GM21447 (cell line): ENCODE results near the gene GIGYF2.

ENCODE experiments used
- ATAC-seq: cut with Tn5 transposase; IDR thresholded peaks from one replicate; pipeline ENCODE4 v1.9.1; 2021; ENCODE audit not compliant: unreplicated experiment

GIGYF2 gene

DNA sequence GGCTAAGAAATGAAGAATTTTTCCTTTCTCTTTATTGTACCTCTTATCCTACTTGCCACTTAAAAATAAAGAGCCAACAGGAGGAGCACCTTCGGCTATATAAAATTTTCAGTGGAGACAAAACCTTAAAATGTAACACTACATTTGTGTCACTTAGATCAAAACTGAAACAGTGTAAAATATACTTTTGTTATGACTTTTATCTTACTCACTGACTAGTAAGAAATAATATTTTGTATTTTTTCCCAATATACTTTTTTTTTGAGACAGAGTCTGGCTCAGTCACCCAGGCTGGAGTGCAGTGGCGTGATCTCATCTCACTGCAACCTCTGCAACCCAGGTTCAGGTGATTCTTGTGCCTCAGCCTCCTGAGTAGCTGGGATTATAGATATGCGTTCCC is 50.9 kb downstream of the GIGYF2 start:
- no peak for ATAC-seq

DNA sequence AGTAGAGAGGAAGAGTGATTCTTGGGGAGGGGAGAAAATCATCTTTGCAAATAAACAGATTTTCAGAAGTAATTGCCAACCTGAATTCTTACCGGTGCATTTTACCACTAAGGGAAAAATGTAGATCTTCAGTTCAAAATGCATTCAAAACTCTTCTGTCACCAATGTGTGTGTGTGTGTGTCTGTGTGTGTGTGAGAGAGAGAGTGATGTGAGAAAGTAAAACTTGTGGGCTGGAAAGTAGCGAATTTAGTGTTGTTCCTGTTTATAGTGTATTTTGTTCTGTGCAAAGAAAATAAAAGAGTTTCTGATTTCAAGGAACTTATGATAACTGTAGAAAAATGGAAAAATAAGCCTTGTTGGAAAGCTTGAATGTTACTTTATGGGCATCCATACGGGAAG is 52.2 kb downstream of the GIGYF2 start:
- no peak for ATAC-seq

DNA sequence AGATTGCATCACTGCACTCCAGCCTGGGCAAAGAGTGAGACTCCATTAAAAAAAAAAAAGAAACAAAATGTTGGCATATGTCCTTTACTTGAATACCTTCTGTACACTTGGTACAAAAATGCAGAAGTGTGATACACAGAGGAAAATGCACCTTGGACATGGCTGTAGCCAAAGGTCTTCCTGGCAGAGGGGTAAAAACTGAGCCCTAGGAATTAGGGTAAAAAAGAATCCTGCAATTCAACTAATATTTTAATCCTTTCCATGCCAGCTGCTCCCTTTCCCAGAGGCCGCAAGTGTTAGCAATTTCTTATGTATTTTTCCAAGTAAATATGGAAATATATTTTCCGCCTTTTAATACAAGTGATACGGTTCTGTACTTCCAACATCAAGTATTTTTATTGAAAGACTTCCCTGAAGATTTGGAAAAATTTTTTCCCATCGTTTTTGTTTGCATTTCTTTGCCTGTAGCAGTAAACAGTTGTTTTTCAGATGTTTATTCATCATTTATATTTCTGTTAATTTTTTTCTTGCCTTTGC is 53.1 kb downstream of the GIGYF2 start:
- ATAC-seq: no peak

DNA sequence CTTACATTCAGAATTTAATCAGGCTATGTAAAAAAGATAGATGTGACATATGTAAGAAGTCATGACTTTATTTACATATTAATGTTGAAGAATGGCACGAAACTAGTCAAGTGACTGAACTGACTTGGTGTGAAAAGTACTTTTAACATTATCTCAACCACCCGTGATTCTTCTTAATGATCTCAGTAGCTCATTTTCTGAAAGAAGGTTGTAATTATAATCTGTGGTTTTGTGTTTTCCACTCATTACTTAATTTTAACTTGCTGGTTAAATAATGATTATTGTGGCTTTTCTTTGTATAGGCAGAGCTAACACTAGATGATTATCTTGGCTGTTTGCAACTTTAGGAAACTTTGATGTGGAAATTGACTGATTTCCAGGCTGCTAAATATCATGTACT is 60.8 kb downstream of the GIGYF2 start:
- ATAC-seq: no peak

DNA sequence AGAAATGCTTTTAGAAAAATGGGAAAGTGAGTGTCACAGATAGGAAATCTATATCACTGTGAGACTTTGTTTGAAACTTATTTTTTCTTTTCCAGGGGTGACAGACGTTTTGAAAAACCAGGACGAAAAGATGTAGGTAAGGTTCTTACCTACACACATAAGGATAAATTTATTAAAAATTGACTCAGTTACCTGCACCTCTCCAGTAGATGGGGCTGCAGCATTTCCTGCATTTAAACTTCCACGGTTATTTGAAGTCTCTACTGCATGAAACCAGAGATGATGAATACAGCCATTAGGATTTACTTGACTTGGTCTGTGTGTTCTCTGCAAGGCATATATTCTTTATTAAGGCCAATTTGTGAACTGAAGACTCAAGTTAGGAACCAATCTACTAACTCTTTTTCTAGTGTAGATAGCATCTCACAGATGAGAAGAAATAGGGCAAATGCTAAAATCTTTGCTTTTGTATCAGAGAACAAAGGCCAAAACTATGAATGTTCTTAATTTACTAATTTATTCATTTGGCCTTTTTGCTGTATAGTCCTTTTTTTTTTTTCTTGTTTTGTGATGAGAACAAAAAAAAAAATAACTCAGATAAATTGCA is 64.3 kb downstream of the GIGYF2 start:
- ATAC-seq: no peak

DNA sequence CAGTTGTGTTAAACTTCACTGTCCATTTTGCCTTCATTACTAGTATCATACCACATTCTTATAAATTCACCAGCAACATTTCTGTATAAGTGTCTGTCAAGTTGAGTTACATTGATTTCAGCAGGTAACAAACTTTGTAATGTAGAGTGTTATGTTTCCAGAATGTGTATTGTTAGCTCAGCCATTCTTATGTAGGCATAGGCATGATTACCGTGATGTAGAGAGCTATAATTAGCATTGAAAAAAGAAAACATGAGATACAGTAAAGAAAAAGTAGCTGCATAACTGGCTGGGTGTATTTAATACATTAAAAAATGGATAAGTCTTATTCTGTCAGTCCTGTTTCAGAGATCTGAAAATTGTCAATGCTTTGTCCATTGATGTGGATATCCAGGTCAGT is 70.7 kb downstream of the GIGYF2 start:
- ATAC-seq: no peak

DNA sequence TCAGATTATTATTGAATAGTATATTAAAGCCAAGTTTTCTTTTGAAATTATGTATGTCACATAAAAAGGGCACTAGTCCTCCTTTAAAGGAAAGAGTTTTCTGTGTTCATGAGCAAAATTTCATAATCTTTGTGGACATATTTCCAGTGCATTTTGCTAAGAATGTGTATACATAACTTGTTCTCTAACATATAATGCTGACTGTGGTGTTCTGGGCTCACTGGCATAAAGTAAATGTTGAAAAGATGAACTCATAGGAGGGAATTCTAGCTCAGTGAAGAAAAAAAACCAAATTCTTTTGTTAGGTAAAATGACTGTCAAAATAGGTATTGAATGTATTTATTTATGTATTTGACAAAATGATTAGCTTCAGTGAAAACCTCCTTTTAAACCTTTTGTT is 73.1 kb downstream of the GIGYF2 start:
- no peak for ATAC-seq

DNA sequence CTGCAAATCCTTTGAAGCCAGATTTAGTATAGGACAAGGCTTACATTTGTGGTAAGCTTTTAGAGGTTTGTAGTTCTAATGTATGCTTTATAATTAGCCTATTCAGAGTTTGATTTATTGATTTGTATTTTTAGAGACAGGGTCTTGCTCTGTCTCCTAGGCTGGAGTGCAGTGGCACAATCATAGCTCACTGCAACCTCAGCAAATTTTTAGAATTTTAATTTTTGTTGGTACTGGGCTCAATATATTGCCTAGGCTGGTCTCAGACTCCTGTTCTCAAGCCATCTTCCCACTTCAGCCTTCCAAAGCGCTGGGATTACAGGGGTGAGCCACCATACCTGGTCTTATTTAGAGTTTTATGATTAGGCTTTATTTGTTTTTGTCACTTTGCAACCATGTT is 74.7 kb downstream of the GIGYF2 start:
- no peak for ATAC-seq

DNA sequence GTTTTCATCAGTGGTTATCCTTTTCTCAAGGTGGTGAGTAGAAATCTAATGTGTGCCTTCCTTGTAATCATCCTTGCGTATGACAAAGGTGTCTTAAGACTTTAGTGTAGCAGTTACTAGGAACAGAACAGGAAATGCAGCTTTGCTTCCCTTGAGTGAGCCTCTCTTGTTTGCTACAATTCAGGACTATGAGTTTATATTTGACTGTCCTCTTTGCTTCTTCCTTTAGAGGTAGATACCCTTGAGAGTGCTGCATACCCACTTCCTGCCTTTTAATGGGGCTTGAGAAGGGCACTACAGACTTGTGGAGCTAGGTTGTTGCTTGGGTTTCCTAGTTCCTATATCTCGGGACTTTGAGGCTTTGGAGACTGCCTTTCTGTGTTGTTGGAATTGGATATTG is 75.4 kb downstream of the GIGYF2 start:
- peak; percentile 90 for ATAC-seq

DNA sequence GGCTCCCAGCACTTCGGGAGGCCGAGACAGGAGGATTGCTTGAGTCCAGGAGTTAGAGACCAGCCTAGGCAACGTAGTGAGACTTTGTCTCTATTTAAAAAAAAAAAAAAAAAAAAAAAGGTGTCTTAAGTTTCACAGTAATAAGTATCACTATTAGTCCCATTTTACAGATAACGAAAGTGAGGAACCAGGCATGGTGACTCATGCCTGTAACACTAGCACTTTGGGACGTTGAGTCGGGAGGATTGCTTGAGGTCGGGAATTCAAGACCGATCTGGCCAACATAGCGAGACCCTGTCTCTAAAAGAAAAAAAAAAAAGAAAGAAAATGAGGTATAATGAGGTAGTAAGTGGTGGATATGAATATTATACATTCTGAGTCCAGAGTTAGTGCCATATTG is 76.7 kb downstream of the GIGYF2 start:
- no peak for ATAC-seq

DNA sequence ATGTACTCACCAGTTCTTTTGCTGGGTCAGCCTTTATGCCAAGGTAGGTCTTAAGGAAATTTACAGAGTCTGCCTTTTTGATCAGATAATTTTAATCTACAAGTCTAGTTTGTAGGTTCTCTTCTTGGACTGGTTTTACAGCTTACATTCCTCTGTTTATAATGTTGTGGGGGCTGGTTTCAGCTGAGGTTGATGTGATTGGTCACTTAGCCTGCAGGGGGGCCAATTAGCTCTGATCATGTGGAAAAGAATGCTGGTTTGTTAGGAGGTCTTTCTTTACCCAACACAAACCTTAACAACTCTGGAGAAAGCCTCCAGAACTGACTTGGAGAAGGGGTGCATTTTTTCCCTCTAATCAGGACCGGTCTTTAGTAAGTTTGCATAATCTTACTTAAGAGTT is 79.3 kb downstream of the GIGYF2 start, which contains the start of gene KCNJ13:
TSS of gene KCNJ13 (minus strand) at position 131 of the 400 bp plus-strand sequence. CDS start 5,203 bp downstream, outside the sequence.
- ATAC-seq: no peak

DNA sequence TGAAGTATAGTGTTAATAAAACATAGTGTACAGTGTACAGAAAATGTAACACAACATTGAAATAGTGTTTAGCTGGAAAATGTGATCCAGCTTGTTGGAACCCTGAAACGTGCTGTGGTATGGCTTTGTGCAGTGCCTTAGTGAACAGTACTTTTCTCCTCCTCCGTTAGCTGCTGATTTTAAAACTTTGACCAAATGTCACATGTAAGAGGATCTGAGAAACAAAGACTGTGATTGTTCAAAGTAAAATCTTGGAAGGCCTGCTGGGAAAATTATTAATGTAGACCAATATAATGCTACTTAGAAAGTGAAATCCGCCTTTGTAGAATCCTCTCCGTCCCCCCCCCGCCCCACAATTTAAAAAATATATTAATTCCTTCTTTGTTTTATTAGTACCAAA is 80.1 kb downstream of the GIGYF2 start:
- no peak for ATAC-seq

DNA sequence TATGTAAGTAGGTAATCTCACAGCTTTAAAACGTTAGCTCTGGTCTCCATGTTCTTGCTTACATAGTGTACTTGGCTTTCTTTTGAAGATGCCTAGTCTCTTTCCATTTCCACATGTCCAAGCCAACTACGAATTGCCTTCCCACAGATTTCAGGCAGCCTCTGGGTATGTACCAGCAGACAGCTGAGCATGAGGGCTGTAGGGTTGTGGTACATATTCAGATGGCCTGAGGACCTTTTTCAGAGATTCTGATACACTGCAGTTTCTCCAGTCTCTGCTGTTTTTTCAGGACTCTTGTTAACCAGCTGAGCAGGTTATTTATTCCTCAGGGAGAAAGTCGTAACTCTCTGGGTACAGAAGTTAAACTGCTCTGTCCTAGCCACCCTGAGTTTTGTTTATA is 82.3 kb downstream of the GIGYF2 start:
- ATAC-seq: no peak

DNA sequence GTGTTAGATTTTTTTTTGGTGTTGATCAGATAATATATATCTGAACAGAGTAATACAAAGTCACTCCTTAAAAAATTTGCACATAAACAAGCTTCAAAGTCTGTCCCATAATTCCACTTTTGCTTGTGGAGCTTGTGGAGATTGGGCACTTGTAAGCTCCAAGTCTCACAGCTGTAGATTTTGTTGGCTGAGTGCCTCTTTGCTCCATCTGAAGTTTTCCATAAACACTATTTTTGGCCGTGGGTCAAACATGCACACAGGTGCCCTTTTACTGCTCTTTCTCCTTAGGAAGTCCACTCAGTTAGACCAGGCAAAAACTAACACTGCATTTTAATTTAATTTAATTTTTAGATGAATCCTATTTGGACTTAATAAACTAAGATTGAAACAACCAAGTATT is 82.8 kb downstream of the GIGYF2 start:
- ATAC-seq: no peak

DNA sequence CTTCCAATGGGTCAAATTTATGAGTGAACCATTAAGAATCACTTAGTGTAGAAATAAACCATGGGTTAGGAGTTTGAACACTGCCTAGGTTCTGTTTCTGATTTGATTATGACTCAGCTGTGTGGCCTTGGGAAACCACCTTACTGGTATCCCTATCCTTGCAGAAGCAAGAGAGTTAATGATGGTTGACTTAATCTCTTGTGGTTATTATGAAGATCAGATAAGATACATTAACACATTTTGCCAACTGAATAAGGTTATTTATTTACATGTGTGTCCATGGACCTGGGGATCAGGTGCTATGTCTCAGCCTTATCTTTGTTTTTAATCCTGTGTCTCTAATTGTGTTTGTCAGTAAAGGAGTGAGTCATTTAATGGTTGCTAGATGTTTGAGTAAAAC is 84.6 kb downstream of the GIGYF2 start:
- peak; percentile 96 for ATAC-seq

DNA sequence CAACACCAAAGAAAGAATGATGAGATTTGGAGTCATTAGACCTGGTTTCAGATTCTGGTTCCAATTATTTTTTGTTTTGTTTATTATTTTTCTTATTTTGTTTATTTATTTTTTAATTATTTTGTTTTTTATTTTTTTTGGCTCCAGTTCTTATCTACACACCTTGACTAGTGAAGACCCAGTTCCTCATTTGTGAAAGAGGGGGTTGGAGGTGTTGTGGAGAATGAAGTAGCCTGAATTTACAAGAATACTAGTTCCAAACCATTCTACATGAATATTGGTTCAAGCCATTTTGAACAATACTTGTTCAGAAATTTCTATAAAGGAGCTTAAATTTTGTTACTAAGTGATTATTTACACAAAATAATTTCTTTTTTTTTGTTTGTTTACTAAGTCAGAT is 86.1 kb downstream of the GIGYF2 start:
- no peak for ATAC-seq

DNA sequence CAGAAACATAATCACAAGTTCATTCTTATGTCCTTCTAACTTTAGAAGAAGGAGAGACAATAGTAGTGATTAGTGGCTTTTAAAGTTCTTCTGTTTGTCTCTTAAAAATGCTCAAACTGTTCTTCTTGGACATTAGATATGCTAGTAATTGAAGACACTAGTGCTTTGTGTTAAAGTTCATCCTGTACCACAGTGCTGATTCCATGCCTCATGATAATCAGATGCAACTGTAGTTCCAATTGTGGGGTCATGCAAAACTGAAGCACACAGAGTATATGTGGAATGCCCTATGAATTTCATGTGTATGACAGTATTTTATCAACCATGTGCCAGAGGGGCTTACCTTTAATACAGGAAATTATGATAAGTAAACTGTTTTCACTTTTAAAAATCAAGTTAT is 90.7 kb downstream of the GIGYF2 start:
- ATAC-seq: no peak

DNA sequence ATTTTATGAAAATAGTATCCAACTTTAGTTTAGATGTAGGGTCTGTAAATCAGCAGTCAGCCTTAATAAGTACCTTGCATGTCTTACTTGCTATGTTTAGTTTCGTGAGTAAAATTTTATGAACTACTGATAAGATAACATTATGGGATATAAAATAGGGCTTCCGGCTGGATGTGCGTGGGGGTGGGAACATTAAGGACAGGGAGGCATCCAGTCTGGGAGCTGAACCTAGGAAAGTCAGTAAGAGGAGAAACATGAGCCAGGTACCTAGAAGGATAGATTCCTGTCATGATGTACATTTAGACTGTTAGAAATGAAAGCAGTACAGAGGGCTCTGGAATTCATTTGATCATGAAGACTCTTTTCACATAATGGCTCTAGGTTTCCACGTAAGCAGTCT is 92.0 kb downstream of the GIGYF2 start:
- no peak for ATAC-seq

DNA sequence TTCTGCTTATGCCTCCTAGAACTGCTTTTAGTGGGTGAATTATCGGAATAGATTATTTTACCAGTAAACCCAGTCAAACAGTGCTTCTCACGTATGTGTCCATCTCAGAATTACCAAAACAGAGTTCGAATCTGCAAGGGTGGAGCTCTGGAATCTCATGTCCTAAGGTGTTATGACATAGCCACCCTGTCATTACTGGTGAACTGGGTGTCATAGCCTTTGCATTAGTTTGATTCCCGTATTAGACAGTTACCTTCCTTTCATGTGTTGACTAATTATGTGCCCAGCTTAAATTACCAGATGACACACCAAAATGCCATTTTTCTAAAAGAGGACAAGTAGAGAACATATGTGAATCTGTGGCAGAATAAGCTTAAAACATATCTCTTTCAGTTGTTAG is 94.4 kb downstream of the GIGYF2 start:
- no peak for ATAC-seq

DNA sequence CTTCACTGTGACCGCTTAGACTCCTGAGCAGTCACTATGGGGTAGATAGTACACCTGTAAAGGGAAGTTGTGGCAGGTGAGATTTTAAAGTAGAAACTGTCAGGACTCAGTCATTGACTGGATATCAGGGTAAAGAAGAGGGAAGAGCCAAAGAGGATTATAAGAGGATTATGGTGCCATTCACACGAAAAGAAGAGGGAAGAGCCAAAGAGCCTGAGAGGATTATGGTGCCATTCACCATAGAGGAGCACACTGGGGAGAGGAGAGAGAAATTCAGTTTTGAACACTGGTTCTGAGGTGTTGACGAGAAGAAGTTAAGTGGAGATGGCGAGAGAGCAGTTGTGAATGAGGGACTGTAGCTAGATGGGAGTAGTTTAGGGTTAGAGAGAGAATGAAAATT is 96.1 kb downstream of the GIGYF2 start:
- no peak for ATAC-seq

DNA sequence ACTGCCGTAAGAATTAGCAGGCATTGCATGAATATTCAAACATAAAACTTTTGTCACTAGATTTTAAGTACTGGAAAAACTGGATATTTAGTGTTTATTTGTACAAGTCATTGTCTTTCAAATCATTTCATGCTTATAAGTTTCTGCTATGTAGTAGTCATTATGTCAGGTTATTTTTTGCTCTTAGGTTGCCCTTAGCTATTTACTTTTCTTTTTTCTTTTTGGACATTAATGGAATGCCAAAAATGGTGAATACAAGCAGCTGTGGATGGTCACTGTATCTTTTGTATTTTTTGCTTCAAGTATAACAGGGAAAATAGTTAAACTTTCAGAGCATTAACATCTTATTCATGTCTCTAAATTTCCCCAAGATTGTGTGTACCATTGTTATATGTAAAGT is 97.8 kb downstream of the GIGYF2 start:
- ATAC-seq: no peak

DNA sequence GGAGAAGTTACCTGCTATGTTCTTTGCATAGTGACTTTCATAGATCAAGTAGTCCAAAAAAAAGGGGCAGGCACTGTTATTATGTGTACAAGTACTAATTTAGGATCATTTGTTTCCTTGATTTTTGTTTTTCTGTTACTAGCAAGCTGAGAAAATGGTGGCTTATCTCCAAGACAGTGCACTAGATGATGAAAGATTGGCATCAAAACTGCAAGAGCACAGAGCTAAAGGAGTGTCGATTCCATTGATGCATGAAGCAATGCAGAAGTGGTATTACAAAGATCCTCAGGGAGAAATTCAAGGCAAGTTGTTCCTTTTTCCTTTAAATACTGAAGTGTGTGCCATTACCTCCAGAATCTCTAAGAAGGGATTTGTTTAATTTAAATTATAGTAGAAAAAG is 98.8 kb downstream of the GIGYF2 start:
- ATAC-seq: no peak

DNA sequence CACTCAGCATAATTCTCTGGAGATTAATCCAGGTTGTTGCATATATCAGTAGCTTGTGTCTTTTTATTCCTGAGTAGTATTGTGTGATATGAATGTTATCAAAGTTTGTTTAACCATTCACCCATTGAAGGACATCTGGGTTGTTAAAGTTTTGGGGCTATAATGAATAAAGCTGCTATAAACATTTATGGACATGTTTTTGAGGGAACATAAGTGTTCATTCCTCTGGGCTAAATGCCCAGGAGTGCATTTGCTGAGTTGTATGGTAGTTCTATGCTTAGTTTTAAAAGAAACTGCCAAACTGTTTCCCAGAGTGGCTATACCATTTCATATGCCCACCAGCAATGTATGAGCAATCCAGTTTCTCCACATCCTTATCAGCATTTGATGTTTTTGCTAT is 101.1 kb downstream of the GIGYF2 start:
- no peak for ATAC-seq
